Osteoblast (primary cell): ENCODE data around the gene SLC25A18. TPM values are rescaled to one million over a fixed set of nuclear protein-coding genes. Genes with fewer than 3 reads are reported as not detected.
A peak's percentile ranks its signal among the peaks of the same experiment; 100 is the strongest.

Experiments
- DNase-seq: peaks from one replicate; pipeline ENCODE4 v3.0.0; 2011; ENCODE audit warnings: low spot score, mixed read lengths; ENCODE audit not compliant: insufficient read length; ENCODE audit errors: missing footprints
- H2AFZ ChIP-seq: 2 replicates; pipeline ENCODE4 v1.6.0; 2011; ENCODE audit warnings: mild to moderate bottlenecking, low read length
- H3K27ac ChIP-seq: 2 replicates; pipeline ENCODE4 v1.5.1; 2011; ENCODE audit warnings: mild to moderate bottlenecking, low read depth, low read length, moderate library complexity
- H3K27me3 ChIP-seq: 2 replicates; pipeline ENCODE4 v1.6.0; 2012; ENCODE audit warnings: mild to moderate bottlenecking, control low read depth, inconsistent platforms, low read length, moderate library complexity; ENCODE audit not compliant: insufficient read depth
- H3K36me3 ChIP-seq: 2 replicates; pipeline ENCODE4 v1.5.1; 2011; ENCODE audit warnings: mild to moderate bottlenecking, low read length, control low read depth, moderate library complexity; ENCODE audit not compliant: insufficient read depth
- H3K4me1 ChIP-seq: 2 replicates; pipeline ENCODE4 v1.5.1; 2011; ENCODE audit warnings: mild to moderate bottlenecking, low read length, control low read depth, moderate library complexity; ENCODE audit not compliant: insufficient read depth
- H3K4me2 ChIP-seq: 2 replicates; pipeline ENCODE4 v1.6.0; 2011; ENCODE audit warnings: mild to moderate bottlenecking, low read length; ENCODE audit not compliant: insufficient read depth
- H3K4me3 ChIP-seq: fragments of 200-600 bp; sonication (generic); 3 replicates; pipeline ENCODE4 v1.5.1; 2012; ENCODE audit warnings: mild to moderate bottlenecking, low read length, inconsistent platforms; ENCODE audit not compliant: insufficient read depth
- H3K79me2 ChIP-seq: 2 replicates; pipeline ENCODE4 v1.6.0; 2012; ENCODE audit warnings: mild to moderate bottlenecking, low read length, control low read depth, inconsistent platforms; ENCODE audit not compliant: insufficient read depth
- H3K9me3 ChIP-seq: 2 replicates; pipeline ENCODE4 v1.5.1; 2011; ENCODE audit warnings: low read depth, low read length, control low read depth
- H4K20me1 ChIP-seq: 2 replicates; pipeline ENCODE4 v1.6.0; 2012; ENCODE audit warnings: mild to moderate bottlenecking, low read length, control low read depth; ENCODE audit not compliant: insufficient read depth
- total RNA-seq: library from RNA; depleted of rRNA; stranded (reverse); fragments of >200 nt; gene quantifications from 2 replicates; pipeline ENCODE4 v1.2.3, GENCODE V29; 2012
- TF ChIP-seq, protein P1 (sequence below): IDR thresholded peaks from 2 replicates; pipeline ENCODE4 v1.5.1; 2011; ENCODE audit warnings: mild to moderate bottlenecking, low read depth, low read length, moderate library complexity; ENCODE audit errors: extremely low read depth

The SLC25A18 gene
- total RNA-seq, 1 donor = not detected

DNA sequence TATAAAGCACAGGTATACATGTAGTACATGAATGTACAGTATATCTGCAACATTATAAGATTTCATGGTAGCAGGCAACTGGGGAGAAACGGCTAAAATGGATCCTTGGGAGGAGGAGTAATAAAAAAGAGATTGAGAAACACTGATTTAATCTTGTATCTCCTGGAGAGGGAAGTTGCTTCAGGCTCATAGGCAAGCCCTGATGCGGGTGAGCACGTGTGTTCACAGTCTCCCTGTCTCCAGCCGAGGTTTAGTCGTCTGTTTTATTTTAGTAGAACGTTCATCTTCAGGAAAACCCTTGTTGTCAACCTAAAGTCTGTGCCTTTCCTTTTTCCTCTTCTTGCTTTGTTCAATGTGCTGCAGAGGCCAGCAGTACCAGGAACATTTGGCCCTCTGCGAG is 21.8 kb upstream of the SLC25A18 start:
- Histone ChIP-seq H2AFZ (no peak overlapping the region), H3K79me2 (no peaks in the 10 kb centered on the region), H3K36me3 (no peaks in the 10 kb centered on the region), H3K27me3 (peaks cover 4% of the 10 kb centered on the region), H3K4me2 (no peak overlapping the region), H4K20me1 (no peaks in the 10 kb centered on the region), H3K4me1 (no peaks in the 10 kb centered on the region), H3K9me3 (no peaks in the 10 kb centered on the region), H3K27ac (no peak overlapping the region), H3K4me3 (no peak overlapping the region)
- TF ChIP-seq, protein P1, sequence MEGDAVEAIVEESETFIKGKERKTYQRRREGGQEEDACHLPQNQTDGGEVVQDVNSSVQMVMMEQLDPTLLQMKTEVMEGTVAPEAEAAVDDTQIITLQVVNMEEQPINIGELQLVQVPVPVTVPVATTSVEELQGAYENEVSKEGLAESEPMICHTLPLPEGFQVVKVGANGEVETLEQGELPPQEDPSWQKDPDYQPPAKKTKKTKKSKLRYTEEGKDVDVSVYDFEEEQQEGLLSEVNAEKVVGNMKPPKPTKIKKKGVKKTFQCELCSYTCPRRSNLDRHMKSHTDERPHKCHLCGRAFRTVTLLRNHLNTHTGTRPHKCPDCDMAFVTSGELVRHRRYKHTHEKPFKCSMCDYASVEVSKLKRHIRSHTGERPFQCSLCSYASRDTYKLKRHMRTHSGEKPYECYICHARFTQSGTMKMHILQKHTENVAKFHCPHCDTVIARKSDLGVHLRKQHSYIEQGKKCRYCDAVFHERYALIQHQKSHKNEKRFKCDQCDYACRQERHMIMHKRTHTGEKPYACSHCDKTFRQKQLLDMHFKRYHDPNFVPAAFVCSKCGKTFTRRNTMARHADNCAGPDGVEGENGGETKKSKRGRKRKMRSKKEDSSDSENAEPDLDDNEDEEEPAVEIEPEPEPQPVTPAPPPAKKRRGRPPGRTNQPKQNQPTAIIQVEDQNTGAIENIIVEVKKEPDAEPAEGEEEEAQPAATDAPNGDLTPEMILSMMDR = no peak
- peak; percentile 55 for DNase-seq

DNA sequence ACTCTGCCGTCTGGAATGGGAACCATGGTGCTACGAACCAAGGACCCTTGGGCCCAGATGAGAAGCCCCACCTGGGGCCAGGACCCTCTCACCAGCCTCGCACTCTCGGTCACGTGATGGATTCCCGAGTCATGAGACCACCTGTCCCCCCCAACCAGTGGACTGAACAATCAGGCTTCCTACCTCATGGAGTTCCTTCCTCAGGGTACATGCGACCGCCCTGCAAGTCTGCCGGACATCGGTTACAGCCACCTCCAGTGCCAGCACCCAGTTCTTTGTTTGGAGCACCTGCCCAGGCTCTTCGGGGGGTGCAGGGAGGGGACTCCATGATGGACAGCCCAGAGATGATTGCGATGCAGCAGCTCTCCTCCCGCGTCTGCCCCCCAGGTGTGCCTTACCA is 20.8 kb upstream of the SLC25A18 start:
- H3K9me3 ChIP-seq = no peaks in the 10 kb centered on the region
- TF ChIP-seq, protein P1 = no peak
- no peaks in the 10 kb centered on the region for H3K36me3 ChIP-seq
- H3K4me3 ChIP-seq = no peak overlapping the region
- H3K79me2 ChIP-seq = no peaks in the 10 kb centered on the region
- peaks cover 4% of the 10 kb centered on the region for H3K27me3 ChIP-seq
- no peaks in the 10 kb centered on the region for H4K20me1 ChIP-seq
- H2AFZ ChIP-seq = no peak overlapping the region
- H3K4me1 ChIP-seq = no peaks in the 10 kb centered on the region
- DNase-seq = peak; percentile 43
- no peak overlapping the region for H3K27ac ChIP-seq
- no peak overlapping the region for H3K4me2 ChIP-seq

DNA sequence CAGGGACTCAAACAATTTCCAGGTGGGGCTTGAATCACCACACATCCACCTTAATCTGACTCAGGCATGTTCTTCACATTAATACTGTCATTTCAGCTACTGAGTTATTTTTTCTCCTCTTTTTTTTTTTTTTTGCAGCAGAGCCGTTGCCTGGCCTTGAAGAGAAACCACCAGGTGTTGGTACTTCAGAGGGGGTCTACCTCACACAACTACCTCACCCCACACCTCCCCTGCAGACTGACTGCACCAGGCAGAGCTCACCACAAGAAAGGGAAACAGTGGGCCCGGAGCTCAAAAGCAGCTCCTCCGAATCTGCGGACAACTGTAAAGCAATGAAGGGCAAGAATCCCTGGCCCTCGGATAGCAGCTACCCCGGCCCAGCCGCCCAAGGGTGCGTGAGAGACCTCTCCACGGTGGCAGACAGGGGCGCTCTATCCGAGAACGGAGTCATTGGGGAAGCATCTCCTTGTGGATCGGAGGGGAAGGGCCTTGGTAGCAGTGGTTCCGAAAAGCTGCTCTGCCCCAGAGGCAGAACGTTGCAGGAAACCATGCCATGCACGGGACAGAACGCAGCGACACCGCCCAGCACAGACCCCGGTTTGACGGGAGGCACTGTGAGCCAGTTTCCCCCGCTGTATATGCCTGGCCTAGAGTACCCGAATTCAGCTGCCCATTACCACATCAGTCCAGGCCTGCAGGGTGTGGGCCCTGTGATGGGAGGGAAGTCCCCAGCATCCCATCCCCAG is 15.1 kb upstream of the SLC25A18 start:
- H3K4me2 ChIP-seq = no peak overlapping the region
- TF ChIP-seq, protein P1 = no peak
- H3K4me1 ChIP-seq = no peaks in the 10 kb centered on the region
- DNase-seq = peak; percentile 73
- no peak overlapping the region for H2AFZ ChIP-seq
- no peak overlapping the region for H3K27ac ChIP-seq
- no peak overlapping the region for H3K4me3 ChIP-seq
- no peaks in the 10 kb centered on the region for H3K79me2 ChIP-seq
- H3K36me3 ChIP-seq = no peaks in the 10 kb centered on the region
- H3K9me3 ChIP-seq = no peaks in the 10 kb centered on the region
- no peaks in the 10 kb centered on the region for H4K20me1 ChIP-seq
- H3K27me3 ChIP-seq = no peaks in the 10 kb centered on the region

DNA sequence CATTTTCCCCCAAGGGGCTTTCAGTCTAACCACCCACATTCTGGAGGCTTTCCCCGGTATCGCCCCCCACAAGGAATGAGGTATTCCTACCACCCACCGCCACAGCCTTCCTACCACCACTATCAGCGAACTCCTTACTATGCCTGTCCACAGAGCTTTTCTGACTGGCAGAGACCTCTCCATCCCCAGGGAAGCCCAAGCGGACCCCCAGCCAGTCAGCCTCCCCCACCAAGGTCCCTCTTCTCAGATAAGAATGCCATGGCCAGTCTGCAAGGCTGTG is 14.6 kb upstream of the SLC25A18 start:
- H3K27me3 ChIP-seq = no peaks in the 10 kb centered on the region
- H3K4me1 ChIP-seq = no peaks in the 10 kb centered on the region
- H3K4me2 ChIP-seq = no peak overlapping the region
- TF ChIP-seq, protein P1 = no peak
- no peaks in the 10 kb centered on the region for H3K79me2 ChIP-seq
- H3K9me3 ChIP-seq = no peaks in the 10 kb centered on the region
- H4K20me1 ChIP-seq = no peaks in the 10 kb centered on the region
- no peaks in the 10 kb centered on the region for H3K36me3 ChIP-seq
- DNase-seq = no peak
- H2AFZ ChIP-seq = no peak overlapping the region
- no peak overlapping the region for H3K27ac ChIP-seq
- no peak overlapping the region for H3K4me3 ChIP-seq
